ENCODE data around the gene ALOXE3. TPM values are rescaled to one million over a fixed set of nuclear protein-coding genes. Genes with fewer than 3 reads are reported as not detected.
A peak's percentile ranks its signal among the peaks of the same experiment; 100 is the strongest.

Gene ALOXE3
- total RNA-seq, 2 experiments from 2014 or later = 0.81 to 0.91 TPM

DNA sequence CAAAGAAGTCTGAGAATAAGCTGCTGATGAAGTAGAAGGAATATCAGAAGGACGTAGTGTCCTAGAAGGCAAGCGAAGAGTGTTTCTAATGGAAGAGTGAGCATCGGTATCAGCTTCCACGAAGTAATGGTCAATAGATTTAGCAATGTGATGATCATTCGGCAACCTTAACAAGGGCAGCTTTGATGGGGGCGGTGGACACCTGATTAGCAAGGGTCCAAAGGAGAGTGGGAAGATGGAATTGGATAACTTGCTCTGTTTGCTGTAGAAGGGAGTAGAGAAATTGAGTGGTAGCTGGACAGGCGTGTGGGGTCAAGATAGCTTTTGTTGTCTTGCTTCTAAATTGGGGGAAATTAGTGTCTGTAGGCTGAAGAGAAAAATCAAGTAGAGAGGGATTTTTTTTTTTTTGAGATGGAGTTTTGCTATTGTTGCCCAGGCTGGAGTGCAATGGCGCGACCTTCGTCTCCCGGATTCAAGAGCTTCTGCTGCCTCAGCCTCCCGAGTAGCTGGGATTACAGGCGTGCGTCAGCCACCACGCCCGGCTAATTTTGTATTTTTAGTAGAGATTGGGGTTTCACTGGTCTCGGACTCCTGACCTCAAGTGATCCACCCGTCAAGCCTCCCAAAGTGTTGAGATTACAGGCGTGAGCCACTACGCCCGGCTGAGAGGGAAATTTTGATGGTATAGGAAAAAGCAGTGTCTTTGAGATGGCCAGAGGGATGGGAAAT, 19.5 kb upstream of the ALOXE3 start:
- Histone ChIP-seq H3K4me3 (ENCODE audit: low read length) (peak overlapping the region; percentile 71), H3K4me1 (ENCODE audit: insufficient read depth, low read length) (peaks cover 26% of the 10 kb centered on the region), H3K27ac (ENCODE audit: low read depth in 1 of 2, low read length in 2 of 2) (no peak overlapping the region), H3K9me3 (ENCODE audit: control insufficient read depth in 1 of 2, insufficient read depth in 1 of 2, low read length in 2 of 2) (no peaks in the 10 kb centered on the region), H3K36me3 (ENCODE audit: insufficient read depth, low read length) (peaks cover 26% of the 10 kb centered on the region), H3K27me3 (ENCODE audit: control insufficient read depth in 1 of 2, insufficient read depth in 2 of 2, low read length in 2 of 2) (no peaks in the 10 kb centered on the region)
- intact Hi-C loops (cut with DNase I, micrococcal nuclease) = loop anchor here (1.0 to 5.0 kb wide), 11 partner anchors 12 to 162 kb away; partner anchors contain the start of gene HES7 (in 1 of the 2)
- TF ChIP-seq, protein P1, sequence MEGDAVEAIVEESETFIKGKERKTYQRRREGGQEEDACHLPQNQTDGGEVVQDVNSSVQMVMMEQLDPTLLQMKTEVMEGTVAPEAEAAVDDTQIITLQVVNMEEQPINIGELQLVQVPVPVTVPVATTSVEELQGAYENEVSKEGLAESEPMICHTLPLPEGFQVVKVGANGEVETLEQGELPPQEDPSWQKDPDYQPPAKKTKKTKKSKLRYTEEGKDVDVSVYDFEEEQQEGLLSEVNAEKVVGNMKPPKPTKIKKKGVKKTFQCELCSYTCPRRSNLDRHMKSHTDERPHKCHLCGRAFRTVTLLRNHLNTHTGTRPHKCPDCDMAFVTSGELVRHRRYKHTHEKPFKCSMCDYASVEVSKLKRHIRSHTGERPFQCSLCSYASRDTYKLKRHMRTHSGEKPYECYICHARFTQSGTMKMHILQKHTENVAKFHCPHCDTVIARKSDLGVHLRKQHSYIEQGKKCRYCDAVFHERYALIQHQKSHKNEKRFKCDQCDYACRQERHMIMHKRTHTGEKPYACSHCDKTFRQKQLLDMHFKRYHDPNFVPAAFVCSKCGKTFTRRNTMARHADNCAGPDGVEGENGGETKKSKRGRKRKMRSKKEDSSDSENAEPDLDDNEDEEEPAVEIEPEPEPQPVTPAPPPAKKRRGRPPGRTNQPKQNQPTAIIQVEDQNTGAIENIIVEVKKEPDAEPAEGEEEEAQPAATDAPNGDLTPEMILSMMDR (IDR thresholded peaks at IDR 0.05) = no peak
- no peak for ATAC-seq (ENCODE audit: poor library complexity)
- peaks cover 27% of the 10 kb centered on the region for H3K36me3 Mint-ChIP-seq (ENCODE audit: low read depth)
- ChIA-PET POLR2A (interaction anchor here (0.6 to 5.6 kb wide), 17 partner anchors 10 to 112 kb away, joined by 3 to 105 read pairs (median 16); partner anchors contain the start of genes ALOXE3, AURKB, BORCS6 and CTC1), CTCF (interaction anchor here (1.0 to 4.6 kb wide), 18 partner anchors 8 to 158 kb away, joined by 3 to 42 read pairs (median 10); partner anchors contain the start of genes ALOXE3, CTC1, HES7 and PFAS)
- H3K27me3 Mint-ChIP-seq = no peaks in the 10 kb centered on the region
- no peaks in the 10 kb centered on the region for H3K4me1 Mint-ChIP-seq (ENCODE audit: low read depth)
- H3K4me3 Mint-ChIP-seq = no peak overlapping the region
- no peak for DNase-seq
- no peaks in the 10 kb centered on the region for H3K9me3 Mint-ChIP-seq
- no peak overlapping the region for H3K27ac Mint-ChIP-seq

DNA sequence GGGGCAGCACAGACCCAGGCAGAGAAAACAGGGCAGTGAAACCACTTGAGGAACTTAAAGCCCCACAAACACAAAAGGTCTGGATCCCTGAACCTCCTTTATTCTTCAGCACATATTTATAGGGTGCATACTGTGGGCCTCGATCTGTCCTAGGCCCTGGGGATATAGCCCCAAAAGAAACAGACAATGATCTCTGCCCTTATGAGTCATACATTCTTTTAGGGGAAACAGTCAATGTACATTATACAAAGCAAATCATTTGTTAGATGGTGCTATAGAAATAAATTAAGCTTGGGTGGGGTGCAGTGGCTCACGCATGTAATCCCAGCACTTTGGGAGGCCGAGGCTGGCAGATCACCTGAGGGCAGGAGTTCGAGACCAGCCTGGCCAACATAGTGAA, 15.6 kb upstream of the ALOXE3 start:
- POLR2A ChIA-PET = no interaction called here
- Histone ChIP-seq H3K4me3 (ENCODE audit: low read length) (no peak overlapping the region), H3K36me3 (ENCODE audit: insufficient read depth, low read length) (no peaks in the 10 kb centered on the region), H3K9me3 (ENCODE audit: control insufficient read depth in 1 of 2, insufficient read depth in 1 of 2, low read length in 2 of 2) (no peaks in the 10 kb centered on the region), H3K4me1 (ENCODE audit: insufficient read depth, low read length) (peaks cover 12% of the 10 kb centered on the region), H3K27me3 (ENCODE audit: control insufficient read depth in 1 of 2, insufficient read depth in 2 of 2, low read length in 2 of 2) (no peaks in the 10 kb centered on the region), H3K27ac (ENCODE audit: low read depth in 1 of 2, low read length in 2 of 2) (no peak overlapping the region)
- Mint-ChIP-seq H3K9me3 (no peaks in the 10 kb centered on the region), H3K36me3 (ENCODE audit: low read depth) (no peaks in the 10 kb centered on the region), H3K27ac (no peak overlapping the region), H3K4me1 (ENCODE audit: low read depth) (no peaks in the 10 kb centered on the region), H3K4me3 (no peak overlapping the region), H3K27me3 (no peaks in the 10 kb centered on the region)
- CTCF ChIA-PET = interaction anchor here (1.2 to 2.7 kb wide), 2 partner anchors 14 to 60 kb away, joined by 4 to 8 read pairs; no protein-coding TSS in a partner anchor
- DNase-seq = no peak
- ATAC-seq (ENCODE audit: poor library complexity) = no peak
- intact Hi-C loops (cut with DNase I, micrococcal nuclease) = no loop called here
- TF ChIP-seq, protein P1 (IDR thresholded peaks at IDR 0.05) = no peak

DNA sequence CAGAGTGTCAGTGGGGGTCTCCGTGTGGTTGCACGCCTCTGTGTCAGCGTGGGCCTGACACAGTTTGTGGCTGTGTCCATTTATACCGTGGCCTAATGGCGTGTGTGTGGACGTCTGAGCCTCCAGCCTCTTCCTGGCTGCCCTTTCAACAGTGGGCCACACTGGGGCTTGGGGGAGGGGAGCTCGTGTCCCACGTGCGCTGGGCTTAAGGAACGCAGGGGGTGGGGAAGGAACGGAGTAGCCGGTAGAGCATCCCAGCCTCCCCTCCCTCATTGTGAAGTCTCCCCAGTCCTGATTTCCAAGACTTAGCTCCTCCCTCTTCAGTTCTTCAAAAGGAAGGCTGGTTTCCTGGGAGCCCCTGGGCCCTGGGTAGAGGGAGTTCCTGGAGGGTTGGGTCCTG, 15.1 kb upstream of the ALOXE3 start:
- H3K4me1 ChIP-seq (ENCODE audit: insufficient read depth, low read length) = peaks cover 6% of the 10 kb centered on the region
- TF ChIP-seq, protein P1 (IDR thresholded peaks at IDR 0.05) = no peak
- no peaks in the 10 kb centered on the region for H3K9me3 ChIP-seq (ENCODE audit: control insufficient read depth in 1 of 2, insufficient read depth in 1 of 2, low read length in 2 of 2)
- Mint-ChIP-seq H3K36me3 (ENCODE audit: low read depth) (no peaks in the 10 kb centered on the region), H3K27me3 (no peaks in the 10 kb centered on the region), H3K4me3 (no peak overlapping the region), H3K4me1 (ENCODE audit: low read depth) (no peaks in the 10 kb centered on the region), H3K27ac (no peak overlapping the region), H3K9me3 (no peaks in the 10 kb centered on the region)
- no peaks in the 10 kb centered on the region for H3K27me3 ChIP-seq (ENCODE audit: control insufficient read depth in 1 of 2, insufficient read depth in 2 of 2, low read length in 2 of 2)
- CTCF ChIA-PET = interaction anchor here (1.2 to 2.7 kb wide), 2 partner anchors 14 to 60 kb away, joined by 4 to 8 read pairs; no protein-coding TSS in a partner anchor
- intact Hi-C loops (cut with DNase I, micrococcal nuclease) = no loop called here
- DNase-seq (no peak), ATAC-seq (ENCODE audit: poor library complexity) (no peak)
- H3K4me3 ChIP-seq (ENCODE audit: low read length) = no peak overlapping the region
- no peak overlapping the region for H3K27ac ChIP-seq (ENCODE audit: low read depth in 1 of 2, low read length in 2 of 2)
- H3K36me3 ChIP-seq (ENCODE audit: insufficient read depth, low read length) = no peaks in the 10 kb centered on the region
- POLR2A ChIA-PET = interaction anchor here (0.6 kb wide), 1 partner anchor 208 kb away, joined by 3 read pairs; no protein-coding TSS in a partner anchor
